ENCODE data around the gene KCNK7. TPM values are rescaled to one million over a fixed set of nuclear protein-coding genes. Genes with fewer than 3 reads are reported as not detected.

Gene KCNK7
- total RNA-seq, 1 donor from 2014 or later = 0.84 TPM

- TF ChIP-seq, protein P1, sequence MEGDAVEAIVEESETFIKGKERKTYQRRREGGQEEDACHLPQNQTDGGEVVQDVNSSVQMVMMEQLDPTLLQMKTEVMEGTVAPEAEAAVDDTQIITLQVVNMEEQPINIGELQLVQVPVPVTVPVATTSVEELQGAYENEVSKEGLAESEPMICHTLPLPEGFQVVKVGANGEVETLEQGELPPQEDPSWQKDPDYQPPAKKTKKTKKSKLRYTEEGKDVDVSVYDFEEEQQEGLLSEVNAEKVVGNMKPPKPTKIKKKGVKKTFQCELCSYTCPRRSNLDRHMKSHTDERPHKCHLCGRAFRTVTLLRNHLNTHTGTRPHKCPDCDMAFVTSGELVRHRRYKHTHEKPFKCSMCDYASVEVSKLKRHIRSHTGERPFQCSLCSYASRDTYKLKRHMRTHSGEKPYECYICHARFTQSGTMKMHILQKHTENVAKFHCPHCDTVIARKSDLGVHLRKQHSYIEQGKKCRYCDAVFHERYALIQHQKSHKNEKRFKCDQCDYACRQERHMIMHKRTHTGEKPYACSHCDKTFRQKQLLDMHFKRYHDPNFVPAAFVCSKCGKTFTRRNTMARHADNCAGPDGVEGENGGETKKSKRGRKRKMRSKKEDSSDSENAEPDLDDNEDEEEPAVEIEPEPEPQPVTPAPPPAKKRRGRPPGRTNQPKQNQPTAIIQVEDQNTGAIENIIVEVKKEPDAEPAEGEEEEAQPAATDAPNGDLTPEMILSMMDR (IDR thresholded peaks at IDR 0.05; ENCODE audit: insufficient read depth, low read depth, low read length) = no peak
- TF ChIP-seq EZH2 (IDR thresholded peaks at IDR 0.05; ENCODE audit: insufficient read depth, low read length) = no peak
- FAIRE-seq (no peak), DNase-seq (ENCODE audit: low read depth) (no peak)
- peaks cover 10% of the 10 kb centered on the region for H3K4me1 ChIP-seq (ENCODE audit: insufficient read depth, low read length)
- no peak overlapping the region for H2AFZ ChIP-seq (ENCODE audit: low read depth, low read length)
- H3K4me1 Mint-ChIP-seq (ENCODE audit: low read depth, unreplicated experiment) = peaks cover 4% of the 10 kb centered on the region
- H3K36me3 ChIP-seq (ENCODE audit: insufficient read depth, low read length) = peaks cover 2% of the 10 kb centered on the region
- no peaks in the 10 kb centered on the region for H3K9me3 Mint-ChIP-seq (ENCODE audit: unreplicated experiment)
- peak overlapping the region; percentile 84 for H3K4me2 ChIP-seq (ENCODE audit: low read length)
- no peak overlapping the region for H3K9ac ChIP-seq (ENCODE audit: low read length)
- no peaks in the 10 kb centered on the region for H3K36me3 Mint-ChIP-seq (ENCODE audit: low read depth, unreplicated experiment)
- peaks cover 6% of the 10 kb centered on the region for H4K20me1 ChIP-seq (ENCODE audit: insufficient read depth, low read length)
- peaks cover 10% of the 10 kb centered on the region for H3K27me3 Mint-ChIP-seq (ENCODE audit: low read depth, unreplicated experiment)
- H3K4me3 ChIP-seq (ENCODE audit: insufficient read depth, low read depth, low read length) = no peak overlapping the region
- no peak overlapping the region for H3K4me3 Mint-ChIP-seq (ENCODE audit: unreplicated experiment)
- no peaks in the 10 kb centered on the region for H3K9me3 ChIP-seq (ENCODE audit: insufficient read depth, low read depth, low read length)
- H3K79me2 ChIP-seq (ENCODE audit: insufficient read depth, low read length) = no peaks in the 10 kb centered on the region
- no peak overlapping the region for H3K27ac ChIP-seq (ENCODE audit: low read depth, low read length)
- H3K27me3 ChIP-seq (ENCODE audit: insufficient read depth, low read length) = no peaks in the 10 kb centered on the region
- no peak overlapping the region for H3K27ac Mint-ChIP-seq (ENCODE audit: unreplicated experiment)
Observed at GRCh38 chr11:65592858-65593517, 2.6 kb downstream of the KCNK7 start.

DNA sequence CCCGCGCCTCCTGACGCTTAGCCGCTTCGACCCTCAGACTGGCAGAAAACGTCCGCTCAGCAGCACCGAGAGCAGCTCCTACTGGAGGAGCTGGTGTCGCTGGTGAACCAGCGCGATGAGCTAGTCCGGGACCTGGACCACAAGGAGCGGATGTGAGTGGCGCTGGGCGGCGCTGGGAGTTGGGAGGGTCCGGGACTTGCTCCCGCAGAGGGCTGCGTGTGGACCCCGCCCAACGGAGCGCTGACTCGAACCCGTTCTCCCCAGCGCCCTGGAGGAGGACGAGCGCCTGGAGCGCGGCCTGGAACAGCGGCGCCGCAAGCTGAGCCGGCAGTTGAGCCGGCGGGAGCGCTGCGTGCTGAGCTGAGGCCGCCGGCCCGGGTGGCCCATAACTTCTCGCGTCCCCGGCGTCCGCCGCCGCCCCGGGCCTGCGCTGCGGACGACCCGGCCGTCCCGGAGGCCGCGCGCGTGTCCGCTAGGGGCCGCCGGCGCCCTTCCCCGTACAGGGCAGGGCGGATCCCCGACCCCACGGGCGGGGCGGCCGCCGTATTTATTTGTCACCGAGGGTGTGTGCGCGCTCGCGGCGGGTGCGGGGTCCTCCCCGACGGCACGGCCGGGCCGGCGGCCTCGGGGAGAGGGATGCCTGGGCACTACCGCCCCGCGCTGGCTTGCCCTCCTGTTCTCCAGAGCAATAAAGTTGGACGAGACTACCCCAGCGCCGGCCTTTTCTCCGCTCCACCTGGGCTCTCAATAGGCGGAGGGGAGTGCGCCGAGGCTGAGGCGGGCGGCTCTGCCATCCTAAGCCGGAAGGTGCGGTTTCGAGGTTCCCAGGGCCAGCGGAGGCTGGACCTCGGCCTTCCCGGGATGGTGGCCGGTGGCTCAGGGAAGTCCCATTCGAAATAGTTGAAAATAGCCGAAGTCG is 3.4 kb downstream of the KCNK7 start:
- Histone ChIP-seq H3K9ac (ENCODE audit: low read length) (peak overlapping the region; percentile 58), H3K36me3 (ENCODE audit: insufficient read depth, low read length) (no peaks in the 10 kb centered on the region), H3K4me2 (ENCODE audit: low read length) (peak overlapping the region; percentile 84), H3K27me3 (ENCODE audit: insufficient read depth, low read length) (no peaks in the 10 kb centered on the region), H3K9me3 (ENCODE audit: insufficient read depth, low read depth, low read length) (no peaks in the 10 kb centered on the region), H3K79me2 (ENCODE audit: insufficient read depth, low read length) (no peaks in the 10 kb centered on the region), H3K27ac (ENCODE audit: low read depth, low read length) (peak overlapping the region; percentile 58), H4K20me1 (ENCODE audit: insufficient read depth, low read length) (peaks cover 6% of the 10 kb centered on the region), H2AFZ (ENCODE audit: low read depth, low read length) (peak overlapping the region; percentile 86), H3K4me1 (ENCODE audit: insufficient read depth, low read length) (peaks cover 11% of the 10 kb centered on the region), H3K4me3 (ENCODE audit: insufficient read depth, low read depth, low read length) (peak overlapping the region; percentile 37)
- Mint-ChIP-seq H3K36me3 (ENCODE audit: low read depth, unreplicated experiment) (no peaks in the 10 kb centered on the region), H3K9me3 (ENCODE audit: unreplicated experiment) (no peaks in the 10 kb centered on the region), H3K4me1 (ENCODE audit: low read depth, unreplicated experiment) (peaks cover 6% of the 10 kb centered on the region), H3K27me3 (ENCODE audit: low read depth, unreplicated experiment) (peaks cover 10% of the 10 kb centered on the region), H3K4me3 (ENCODE audit: unreplicated experiment) (no peak overlapping the region), H3K27ac (ENCODE audit: unreplicated experiment) (no peak overlapping the region)
- no peak for TF ChIP-seq EZH2 (IDR thresholded peaks at IDR 0.05; ENCODE audit: insufficient read depth, low read length)
- TF ChIP-seq, protein P1 (IDR thresholded peaks at IDR 0.05; ENCODE audit: insufficient read depth, low read depth, low read length) = no peak
- FAIRE-seq (no peak), DNase-seq (ENCODE audit: low read depth) (peak; percentile 69)

All from astrocyte (in vitro differentiated cells and primary cell).